Transverse colon (tissue), 4 donors: ENCODE measurements around the gene ZHX3. TPM values are rescaled to one million over a fixed set of nuclear protein-coding genes. Genes with fewer than 3 reads are reported as not detected.

Source experiments
- DNase-seq: peaks from one replicate; pipeline ENCODE4 v3.0.0-alpha.2; 2019
- H3K27ac ChIP-seq, 4 donors: fragments of 200-600 bp; sonication (generic); 2 replicates each; pipeline ENCODE4 v1.5.1; 2016 to 2018; ENCODE audit warnings: inconsistent platforms in 4 of 4
- H3K27me3 ChIP-seq: fragments of 200-600 bp; sonication (generic); 2 replicates; pipeline ENCODE4 v1.5.1; 2017; ENCODE audit warnings: inconsistent platforms
- H3K36me3 ChIP-seq, 4 donors: fragments of 200-600 bp; sonication (generic); 2 replicates each; pipeline ENCODE4 v1.5.1; 2017 to 2019; ENCODE audit warnings: inconsistent platforms in 4 of 4
- H3K4me1 ChIP-seq, 4 donors: fragments of 200-600 bp; sonication (generic); 2 replicates each; pipeline ENCODE4 v1.5.1; 2017 to 2020; ENCODE audit warnings: inconsistent platforms in 4 of 4
- H3K4me3 ChIP-seq, 4 donors: fragments of 200-600 bp; sonication (generic); 1 replicate in 1 of 4; 2 replicates in 3 of 4; pipeline versions ENCODE4 v1.5.1 to v1.6.1; 2017 to 2019; ENCODE audit warnings: inconsistent platforms in 4 of 4
- H3K9me3 ChIP-seq, 2 donors: fragments of 200-600 bp; sonication (generic); 2 replicates each; pipeline ENCODE4 v1.5.1; 2017 to 2019; ENCODE audit warnings: inconsistent platforms in 2 of 2
- CTCF ChIP-seq, 5 experiments: fragments of 200-600 bp in 3 of 5; fragments of 450-650 bp in 2 of 5; sonication (generic) in 3 of 5; IDR thresholded peaks; 1 replicate in 2 of 5; 2 replicates in 3 of 5; pipeline ENCODE4 v1.5.1; 2016 to 2017; ENCODE audit warnings: antibody characterized with exemption in 5 of 5, inconsistent platforms in 3 of 5, mild to moderate bottlenecking in 2 of 5, moderate library complexity in 1 of 5
- EP300 ChIP-seq: sonication (generic); formaldehyde crosslinking; IDR thresholded peaks from one replicate; pipeline ENCODE4 v1.6.1; 2017; ENCODE audit warnings: antibody characterized with exemption, low read depth
- POLR2A ChIP-seq: fragments of 450-650 bp; IDR thresholded peaks from one replicate; pipeline ENCODE4 v1.6.1; 2016; ENCODE audit warnings: antibody characterized with exemption, mild to moderate bottlenecking, moderate library complexity
- POLR2AphosphoS5 ChIP-seq, 3 donors: sonication (generic); formaldehyde crosslinking; IDR thresholded peaks; one replicate each; pipeline ENCODE4 v1.6.1; 2016; ENCODE audit warnings: antibody characterized with exemption in 3 of 3
- WGBS, 2 donors: methylation state at CpG; one replicate each; pipeline ENCODE4 v1.1.5; 2018; ENCODE audit warnings: low coverage in 1 of 2; 5-methylcytosine and 5-hydroxymethylcytosine counted together
- in situ Hi-C, 4 donors: fragments of 200-750 bp; cut with MboI; loops; one replicate each; pipeline versions ENCODE4 v1.15.0 to v1.15.1; 2017; ENCODE audit warnings: low sequenced_read_pairs in 3 of 4, low pct_ligation_motif_present in 1 of 4, low pct_unique_long_range_greater_than_20kb in 1 of 4
- intact Hi-C: fragments of 100-400 bp; cut with DNase I; formaldehyde crosslinking; loops from one replicate; pipeline ENCODE4 v1.15.1; 2023; ENCODE audit warnings: low total_unique reads
- total RNA-seq, 4 donors: library from RNA; depleted of rRNA; stranded (reverse); fragments of >200 nt; gene quantifications; one replicate each; pipeline ENCODE4 v1.1.0, GENCODE V29; 2016

Gene ZHX3
- total RNA-seq, 4 donors from 2014 or later: 22.7 to 34.8 (median 26.4) TPM

GRCh38 chr20:41170386-41171105 lies 147.0 kb downstream of the ZHX3 start:
- Histone ChIP-seq H3K27me3 (no peaks in the 10 kb centered on the region), H3K4me3 (no peak overlapping the region), H3K9me3 (no peaks in the 10 kb centered on the region), H3K27ac (no peak overlapping the region), H3K36me3 (peaks cover 0 to 38% (median 19%) of the 10 kb centered on the region in 4 donors), H3K4me1 (peaks cover 0 to 24% (median 14%) of the 10 kb centered on the region in 4 donors)
- no peak for TF ChIP-seq CTCF (IDR thresholded peaks at IDR 0.05)
- TF ChIP-seq POLR2A: no peak
- no peak for TF ChIP-seq EP300
- TF ChIP-seq POLR2AphosphoS5 (IDR thresholded peaks at IDR 0.05): no peak
- in situ Hi-C loops: loop anchor here in 2 of 4 donors (5.0 to 10.0 kb wide), 3 partner anchors 54 to 172 kb away; partner anchors contain the start of gene LPIN3 (in 1 of the 2)
- 92 to 95% methylated on average over 3 to 6 of the region's 6 CpGs for WGBS, 2 donors
- peak; percentile 5 for DNase-seq
- intact Hi-C loops: no loop called here

GRCh38 chr20:41169791-41170351 lies 147.7 kb downstream of the ZHX3 start:
- intact Hi-C loops: no loop called here
- Histone ChIP-seq H3K27me3 (no peaks in the 10 kb centered on the region), H3K4me1 (peaks cover 0 to 17% (median 13%) of the 10 kb centered on the region in 4 donors), H3K9me3 (no peaks in the 10 kb centered on the region), H3K36me3 (peaks cover 0 to 41% (median 24%) of the 10 kb centered on the region in 4 donors), H3K4me3 (no peak overlapping the region), H3K27ac (no peak overlapping the region)
- DNase-seq: peak; percentile 4
- WGBS, 2 donors: 90% methylated on average over 14 of the region's 14 CpGs; no CpG with 5 or more reads in 1 of the 2 donors
- TF ChIP-seq EP300 (no peak), POLR2AphosphoS5 (IDR thresholded peaks at IDR 0.05) (no peak), POLR2A (no peak), CTCF (IDR thresholded peaks at IDR 0.05) (no peak)
- in situ Hi-C loops: loop anchor here in 2 of 4 donors (5.0 to 10.0 kb wide), 3 partner anchors 55 to 172 kb away; partner anchors contain the start of gene LPIN3 (in 1 of the 2)

- Histone ChIP-seq H3K4me3 (no peak overlapping the region), H3K9me3 (no peaks in the 10 kb centered on the region), H3K27me3 (no peaks in the 10 kb centered on the region), H3K27ac (no peak overlapping the region), H3K4me1 (peaks cover 0 to 12% (median 8%) of the 10 kb centered on the region in 4 donors), H3K36me3 (peaks cover 0 to 45% (median 26%) of the 10 kb centered on the region in 4 donors)
- in situ Hi-C loops (no loop called here), intact Hi-C loops (no loop called here)
- no peak for DNase-seq
- WGBS, 2 donors: 92% methylated on average over 9 of the region's 9 CpGs; no CpG with 5 or more reads in 1 of the 2 donors
- no peak for TF ChIP-seq CTCF (IDR thresholded peaks at IDR 0.05)
- no peak for TF ChIP-seq POLR2A
- no peak for TF ChIP-seq EP300
- no peak for TF ChIP-seq POLR2AphosphoS5 (IDR thresholded peaks at IDR 0.05)
Observed at GRCh38 chr20:41169162-41169690, 148.3 kb downstream of the ZHX3 start.
